Mesendoderm (in vitro differentiated cells): Measurements from ENCODE around the gene MTMR11.

Source experiments
- DNase-seq: peaks from one replicate; pipeline ENCODE4 v3.0.0; 2013
- H2AK5ac ChIP-seq: 2 replicates; pipeline ENCODE4 v1.6.1; 2013; ENCODE audit warnings: low read length, inconsistent platforms
- H2BK120ac ChIP-seq: 2 replicates; pipeline ENCODE4 v1.6.1; 2013; ENCODE audit warnings: low read depth, mild to moderate bottlenecking, low read length, moderate library complexity, mixed read lengths
- H2BK15ac ChIP-seq: replicated peaks from 2 replicates; pipeline ENCODE4 v1.6.1; 2013; ENCODE audit warnings: low read depth, mild to moderate bottlenecking, moderate library complexity
- H2BK5ac ChIP-seq: 2 replicates; pipeline ENCODE4 v1.6.1; 2013; ENCODE audit warnings: low read length, inconsistent platforms
- H3K18ac ChIP-seq: 2 replicates; pipeline ENCODE4 v1.6.1; 2013; ENCODE audit warnings: mild to moderate bottlenecking, low read length, mixed read lengths
- H3K23ac ChIP-seq: one replicate; pipeline ENCODE4 v1.6.1; 2013; ENCODE audit warnings: low read length
- H3K27ac ChIP-seq: 2 replicates; pipeline ENCODE4 v1.5.1; 2013; ENCODE audit warnings: low read depth, mild to moderate bottlenecking, inconsistent platforms, low read length, moderate library complexity
- H3K27me3 ChIP-seq: 2 replicates; pipeline ENCODE4 v1.6.1; 2013; ENCODE audit warnings: low read length, control low read depth, mild to moderate bottlenecking, inconsistent platforms; ENCODE audit not compliant: insufficient read depth, poor library complexity
- H3K36me3 ChIP-seq: 2 replicates; pipeline ENCODE4 v1.6.1; 2013; ENCODE audit warnings: low read length, inconsistent platforms; ENCODE audit not compliant: control insufficient read depth, insufficient read depth
- H3K4ac ChIP-seq: one replicate; pipeline ENCODE4 v1.6.1; 2013; ENCODE audit warnings: low read depth, mild to moderate bottlenecking, low read length, moderate library complexity
- H3K4me1 ChIP-seq: 2 replicates; pipeline ENCODE4 v1.6.1; 2013; ENCODE audit warnings: low read depth, low read length, inconsistent platforms; ENCODE audit not compliant: control insufficient read depth
- H3K4me2 ChIP-seq: 2 replicates; pipeline ENCODE4 v1.6.1; 2013; ENCODE audit warnings: low read length
- H3K4me3 ChIP-seq: 2 replicates; pipeline ENCODE4 v1.5.1; 2013; ENCODE audit warnings: mild to moderate bottlenecking, low read length
- H3K56ac ChIP-seq: one replicate; pipeline ENCODE4 v1.6.1; 2013; ENCODE audit warnings: low read length
- H3K79me1 ChIP-seq: 2 replicates; pipeline ENCODE4 v1.6.1; 2013; ENCODE audit warnings: low read length, inconsistent platforms
- H3K79me2 ChIP-seq: 2 replicates; pipeline ENCODE4 v1.6.1; 2013; ENCODE audit warnings: mild to moderate bottlenecking, low read length; ENCODE audit not compliant: control insufficient read depth, insufficient read depth
- H3K9ac ChIP-seq: 2 replicates; pipeline ENCODE4 v1.6.1; 2013; ENCODE audit warnings: low read length, inconsistent platforms
- H4K5ac ChIP-seq: one replicate; pipeline ENCODE4 v1.6.1; 2013; ENCODE audit warnings: low read length
- H4K8ac ChIP-seq: one replicate; pipeline ENCODE4 v1.6.1; 2013; ENCODE audit warnings: low read depth, mild to moderate bottlenecking, control low read depth, low read length, moderate library complexity
- WGBS: extraction: QIAGEN DNeasy Blood & Tissue Kit; methylation state at CpG from one replicate; pipeline ENCODE4 v1.1.7; 2013; ENCODE audit warnings: low lambda C conversion rate, missing lambda C conversion rate; ENCODE audit not compliant: insufficient coverage; ENCODE audit errors: extremely low coverage; 5-methylcytosine and 5-hydroxymethylcytosine counted together

MTMR11 gene

GRCh38 chr1:149923626-149924025 is 13.1 kb downstream of the MTMR11 start:
- no peak overlapping the region for H3K9ac ChIP-seq
- no peaks in the 10 kb centered on the region for H3K27me3 ChIP-seq
- no peak overlapping the region for H3K18ac ChIP-seq
- H2BK15ac ChIP-seq: no peak overlapping the region
- H3K27ac ChIP-seq: no peak overlapping the region
- no peak overlapping the region for H3K4me2 ChIP-seq
- H3K4ac ChIP-seq: no peak overlapping the region
- no CpG with 5 or more reads among the region's 10 CpGs for WGBS
- DNase-seq: no peak
- H3K56ac ChIP-seq: no peak overlapping the region
- H3K4me1 ChIP-seq: peaks cover 5% of the 10 kb centered on the region
- H4K8ac ChIP-seq: no peak overlapping the region
- H2BK5ac ChIP-seq: no peak overlapping the region
- H3K79me2 ChIP-seq: peaks cover 27% of the 10 kb centered on the region
- no peak overlapping the region for H4K5ac ChIP-seq
- H3K36me3 ChIP-seq: peaks cover 17% of the 10 kb centered on the region
- H3K79me1 ChIP-seq: peaks cover 17% of the 10 kb centered on the region
- no peak overlapping the region for H3K23ac ChIP-seq
- H2BK120ac ChIP-seq: no peak overlapping the region
- H2AK5ac ChIP-seq: no peak overlapping the region
- H3K4me3 ChIP-seq: no peak overlapping the region

- peak within 1 kb of the TSS; percentile 83 for H3K4me2 ChIP-seq
- peaks cover 9% of the 10 kb centered on the region for H3K79me1 ChIP-seq
- H3K27me3 ChIP-seq: no peaks in the 10 kb centered on the region
- H4K8ac ChIP-seq: no peak within 1 kb of the TSS
- H2BK15ac ChIP-seq: no peak within 1 kb of the TSS
- peaks cover 11% of the 10 kb centered on the region for H3K4me1 ChIP-seq
- H3K18ac ChIP-seq: peak within 1 kb of the TSS; percentile 71
- peaks cover 2% of the 10 kb centered on the region for H3K79me2 ChIP-seq
- H3K56ac ChIP-seq: peak within 1 kb of the TSS; percentile 88
- no peak within 1 kb of the TSS for H2BK120ac ChIP-seq
- H3K4me3 ChIP-seq: peak within 1 kb of the TSS; percentile 61
- no CpG with 5 or more reads among the region's 24 CpGs for WGBS
- no peak within 1 kb of the TSS for H2AK5ac ChIP-seq
- no peak within 1 kb of the TSS for H3K27ac ChIP-seq
- no peak within 1 kb of the TSS for H2BK5ac ChIP-seq
- peak within 1 kb of the TSS; percentile 86 for H3K9ac ChIP-seq
- H3K4ac ChIP-seq: peak within 1 kb of the TSS; percentile 85
- H3K23ac ChIP-seq: no peak within 1 kb of the TSS
- DNase-seq: peak; percentile 89
- H3K36me3 ChIP-seq: peaks cover 2% of the 10 kb centered on the region
- H4K5ac ChIP-seq: no peak within 1 kb of the TSS
Measured at GRCh38 chr1:149917571-149918144, 19.0 kb downstream of the MTMR11 start, which contains the start of gene SV2A. SV2A (minus strand) TSS chr1:149917844; CDS start chr1:149913840, 4,004 bp downstream.

GRCh38 chr1:149916898-149917252 is 19.8 kb downstream of the MTMR11 start:
- peaks cover 11% of the 10 kb centered on the region for H3K4me1 ChIP-seq
- no peak overlapping the region for H2BK15ac ChIP-seq
- WGBS: no CpG with 5 or more reads among the region's 10 CpGs
- H3K4me2 ChIP-seq: peak overlapping the region; percentile 83
- H3K27me3 ChIP-seq: no peaks in the 10 kb centered on the region
- no peak overlapping the region for H2BK5ac ChIP-seq
- no peak overlapping the region for H3K23ac ChIP-seq
- no peak for DNase-seq
- peaks cover 9% of the 10 kb centered on the region for H3K79me1 ChIP-seq
- peaks cover 2% of the 10 kb centered on the region for H3K79me2 ChIP-seq
- no peak overlapping the region for H4K8ac ChIP-seq
- peak overlapping the region; percentile 61 for H3K4me3 ChIP-seq
- no peak overlapping the region for H3K27ac ChIP-seq
- H3K9ac ChIP-seq: peak overlapping the region; percentile 86
- no peak overlapping the region for H2AK5ac ChIP-seq
- H4K5ac ChIP-seq: no peak overlapping the region
- H3K18ac ChIP-seq: peak overlapping the region; percentile 71
- no peak overlapping the region for H2BK120ac ChIP-seq
- no peaks in the 10 kb centered on the region for H3K36me3 ChIP-seq
- H3K4ac ChIP-seq: no peak overlapping the region
- H3K56ac ChIP-seq: peak overlapping the region; percentile 88

DNA sequence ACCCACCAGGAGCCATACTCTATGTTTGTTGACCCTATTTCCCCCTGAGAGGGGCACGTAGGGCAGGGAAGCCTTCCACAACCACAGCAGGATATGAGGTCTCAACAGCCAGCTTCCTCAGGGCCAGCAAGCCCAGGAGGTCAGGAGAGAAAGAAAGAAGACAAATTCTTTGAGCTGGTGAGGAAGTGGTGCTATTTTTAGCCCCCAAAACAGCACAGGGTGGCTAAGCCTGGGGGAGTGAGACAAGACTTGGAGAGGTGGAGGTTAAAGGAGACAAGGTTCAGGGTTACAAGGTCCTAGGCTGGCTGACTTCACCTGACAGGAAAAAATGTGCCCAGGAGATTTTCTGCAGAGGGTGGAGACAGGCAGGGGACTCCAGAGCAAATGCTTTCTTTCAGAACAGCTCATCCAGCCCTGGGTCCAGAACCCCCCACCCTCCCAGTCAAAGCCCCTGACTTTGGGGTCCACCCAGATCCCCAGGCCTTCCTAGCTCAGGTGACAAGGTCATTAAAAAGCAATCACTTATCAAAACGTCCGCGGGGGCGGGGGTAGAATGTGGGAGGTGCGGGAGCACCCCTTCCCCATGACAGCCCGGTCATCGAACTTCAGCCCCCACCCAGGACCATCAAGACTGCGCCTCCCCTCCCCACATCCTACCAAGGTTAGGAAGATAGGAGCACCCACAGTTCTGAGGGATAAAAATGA is 20.3 kb downstream of the MTMR11 start:
- Histone ChIP-seq H2BK120ac (no peak overlapping the region), H3K4me3 (peak overlapping the region; percentile 61), H3K9ac (peak overlapping the region; percentile 86), H3K4me2 (peak overlapping the region; percentile 83), H4K5ac (no peak overlapping the region), H3K23ac (no peak overlapping the region), H3K4ac (no peak overlapping the region), H3K79me1 (peaks cover 9% of the 10 kb centered on the region), H3K27me3 (no peaks in the 10 kb centered on the region), H4K8ac (no peak overlapping the region), H2BK15ac (no peak overlapping the region), H3K36me3 (peaks cover under 1% of the 10 kb centered on the region), H2AK5ac (no peak overlapping the region), H3K79me2 (peaks cover 2% of the 10 kb centered on the region), H3K18ac (no peak overlapping the region), H3K56ac (peak overlapping the region; percentile 88), H3K27ac (peak overlapping the region; percentile 16), H3K4me1 (peaks cover 11% of the 10 kb centered on the region), H2BK5ac (no peak overlapping the region)
- WGBS: no CpG with 5 or more reads among the region's 9 CpGs
- peak; percentile 37 for DNase-seq

GRCh38 chr1:149915429-149916192 is 21.1 kb downstream of the MTMR11 start:
- Histone ChIP-seq H3K4me3 (no peak overlapping the region), H2BK5ac (no peak overlapping the region)

More at GRCh38 chr1:149915429-149916192, 21.1 kb downstream of the MTMR11 start:
- no peak overlapping the region for H4K5ac ChIP-seq
- peak overlapping the region; percentile 83 for H3K4me2 ChIP-seq
- no peak overlapping the region for H3K27ac ChIP-seq
- no CpG with 5 or more reads among the region's 11 CpGs for WGBS
- peaks cover 2% of the 10 kb centered on the region for H3K79me2 ChIP-seq
- peaks cover 2% of the 10 kb centered on the region for H3K36me3 ChIP-seq
- no peak overlapping the region for H2BK15ac ChIP-seq
- H3K23ac ChIP-seq: no peak overlapping the region
- peaks cover 11% of the 10 kb centered on the region for H3K4me1 ChIP-seq
- H2BK120ac ChIP-seq: no peak overlapping the region
- peak overlapping the region; percentile 86 for H3K9ac ChIP-seq
- no peak overlapping the region for H3K4ac ChIP-seq
- no peaks in the 10 kb centered on the region for H3K27me3 ChIP-seq
- peak overlapping the region; percentile 88 for H3K56ac ChIP-seq
- no peak overlapping the region for H3K18ac ChIP-seq
- H4K8ac ChIP-seq: no peak overlapping the region
- DNase-seq: no peak
- H3K79me1 ChIP-seq: peaks cover 9% of the 10 kb centered on the region
- no peak overlapping the region for H2AK5ac ChIP-seq
